Amniotic epithelial cell (primary cell): ENCODE results near the gene FKBP14.
A peak's percentile ranks its signal among the peaks of the same experiment; 100 is the strongest.

Experiments
- DNase-seq: peaks from one replicate; pipeline ENCODE4 v3.0.0-alpha.2; 2010; ENCODE audit warnings: low read depth

The FKBP14 gene, protein sequence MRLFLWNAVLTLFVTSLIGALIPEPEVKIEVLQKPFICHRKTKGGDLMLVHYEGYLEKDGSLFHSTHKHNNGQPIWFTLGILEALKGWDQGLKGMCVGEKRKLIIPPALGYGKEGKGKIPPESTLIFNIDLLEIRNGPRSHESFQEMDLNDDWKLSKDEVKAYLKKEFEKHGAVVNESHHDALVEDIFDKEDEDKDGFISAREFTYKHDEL

GRCh38 chr7:30026229-30027064 is at the start of gene FKBP14:
FKBP14 (minus strand) TSS chr7:30026702; CDS start chr7:30026508, 194 bp downstream.
- DNase-seq: peak; percentile 100

GRCh38 chr7:30074422-30075030 is 48.0 kb upstream of the FKBP14 start:
- peak; percentile 62 for DNase-seq

DNA sequence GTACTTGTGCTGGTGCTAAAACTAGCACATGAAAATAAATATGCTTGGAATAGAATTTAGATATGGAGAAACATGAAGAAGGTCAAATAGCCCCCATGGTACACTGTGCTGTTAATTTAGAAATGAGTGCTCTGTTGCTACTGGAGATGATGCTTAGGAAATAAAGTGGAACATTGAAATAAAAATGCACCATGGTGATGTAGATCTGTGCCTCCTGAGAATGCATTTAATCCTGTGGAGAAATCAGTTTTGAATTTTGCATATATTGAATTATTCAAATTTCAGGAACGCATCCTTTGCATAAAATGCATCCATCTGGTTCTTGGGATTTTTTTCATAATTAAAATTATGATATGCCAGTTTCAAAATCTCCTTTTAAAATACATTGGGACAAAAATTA is 46.2 kb upstream of the FKBP14 start:
- DNase-seq: no peak

- no peak for DNase-seq
These were observed 43.5 kb upstream of the FKBP14 start for GRCh38 chr7:30070052-30070451.

DNA sequence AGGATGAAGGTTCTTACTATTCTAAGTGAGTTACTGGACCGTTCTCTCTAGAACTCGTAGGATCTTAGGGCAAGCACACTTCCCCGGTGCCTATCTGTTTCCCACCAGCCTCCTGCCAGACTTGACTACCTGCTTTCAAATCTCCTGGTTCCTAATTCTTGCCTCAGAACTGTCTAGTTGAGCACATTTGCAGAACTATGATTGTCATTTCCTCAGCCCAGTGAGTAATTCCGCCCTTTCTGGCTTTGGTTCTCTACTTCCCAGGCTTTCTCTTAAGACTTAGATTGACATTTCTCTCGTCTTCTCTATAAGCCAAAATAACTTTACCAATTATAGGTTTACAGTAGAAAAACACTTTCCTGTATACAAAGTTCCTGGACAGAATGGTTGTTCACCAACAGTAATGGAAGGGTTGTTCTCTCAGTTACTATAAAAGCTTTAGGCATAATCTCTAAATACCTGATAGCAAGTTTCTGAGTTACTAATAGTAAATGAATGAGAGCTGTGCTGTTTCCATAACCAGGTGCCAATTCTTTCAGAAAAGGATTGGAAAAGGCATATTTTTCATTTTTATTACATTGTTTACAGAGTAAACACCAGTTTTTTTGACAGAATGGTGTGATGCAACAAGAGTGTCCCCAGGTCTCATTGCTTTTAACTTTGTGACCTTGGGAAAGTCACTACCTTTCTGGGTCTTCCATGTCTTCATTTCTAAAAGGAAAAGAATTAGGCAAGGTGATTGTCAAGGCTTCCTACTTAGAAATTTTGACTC is 42.8 kb upstream of the FKBP14 start:
- DNase-seq: no peak

DNA sequence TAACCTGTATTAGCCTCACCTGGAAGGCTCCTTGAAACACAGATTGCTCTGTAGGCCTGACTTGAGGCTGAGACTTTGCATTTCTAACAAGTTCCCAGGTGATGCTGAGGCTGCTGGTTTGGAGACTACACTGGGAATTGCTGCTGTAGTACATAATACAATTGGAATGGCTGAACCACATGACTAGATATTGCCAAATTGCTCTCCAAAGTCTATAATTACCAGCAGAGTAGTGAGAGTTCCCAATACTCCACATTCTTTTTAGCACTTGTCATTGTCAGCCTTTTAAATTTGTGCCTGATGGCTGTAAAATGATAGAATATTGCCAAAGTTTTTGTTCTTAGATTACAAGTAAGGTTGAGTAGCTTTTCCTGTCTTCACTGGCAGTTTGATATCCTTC is 41.6 kb upstream of the FKBP14 start:
- DNase-seq: peak; percentile 68

- no peak for DNase-seq
These were observed 40.2 kb upstream of the FKBP14 start for GRCh38 chr7:30066687-30067086.

- no peak for DNase-seq
These were observed 39.2 kb upstream of the FKBP14 start for GRCh38 chr7:30065746-30066145.

DNA sequence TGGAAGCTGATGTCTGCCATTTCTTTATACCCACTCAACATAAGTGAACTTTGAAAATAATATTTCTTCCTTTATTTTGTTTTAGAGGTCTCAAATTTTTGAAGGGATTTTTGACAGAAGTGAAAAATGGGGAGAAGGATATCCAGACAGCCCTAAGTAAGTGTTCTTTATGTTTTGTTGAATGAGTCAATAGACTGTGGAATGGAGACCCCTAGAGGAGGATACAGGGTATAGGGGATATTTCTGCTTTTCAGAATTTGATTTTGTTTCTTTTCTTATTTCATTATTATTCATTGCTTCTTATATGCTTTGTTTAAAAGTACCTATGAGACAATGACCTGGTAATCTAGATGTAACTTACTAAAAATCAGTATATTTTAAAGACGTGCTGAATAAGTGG is 36.1 kb upstream of the FKBP14 start:
- DNase-seq: peak; percentile 51

GRCh38 chr7:30061786-30062185 is 35.3 kb upstream of the FKBP14 start:
- peak; percentile 24 for DNase-seq

DNA sequence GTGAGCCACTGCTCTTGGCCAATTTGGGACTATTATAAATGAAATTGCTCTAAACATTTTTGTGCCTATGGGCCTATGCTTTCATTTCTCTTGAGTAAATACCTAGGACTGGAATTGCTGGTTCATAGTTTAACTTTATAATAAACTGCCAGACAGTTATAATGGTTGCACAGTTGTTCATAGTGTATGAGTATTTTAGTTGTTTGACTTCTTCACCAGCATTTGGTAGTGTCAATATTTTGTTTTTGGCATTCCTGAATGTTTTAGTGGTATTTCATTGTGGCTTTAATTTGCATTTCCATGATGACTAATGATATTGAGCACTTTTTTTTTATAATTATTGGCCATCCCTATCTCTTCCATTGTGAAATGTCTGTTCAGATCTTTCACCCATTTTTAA is 31.2 kb upstream of the FKBP14 start:
- no peak for DNase-seq

DNA sequence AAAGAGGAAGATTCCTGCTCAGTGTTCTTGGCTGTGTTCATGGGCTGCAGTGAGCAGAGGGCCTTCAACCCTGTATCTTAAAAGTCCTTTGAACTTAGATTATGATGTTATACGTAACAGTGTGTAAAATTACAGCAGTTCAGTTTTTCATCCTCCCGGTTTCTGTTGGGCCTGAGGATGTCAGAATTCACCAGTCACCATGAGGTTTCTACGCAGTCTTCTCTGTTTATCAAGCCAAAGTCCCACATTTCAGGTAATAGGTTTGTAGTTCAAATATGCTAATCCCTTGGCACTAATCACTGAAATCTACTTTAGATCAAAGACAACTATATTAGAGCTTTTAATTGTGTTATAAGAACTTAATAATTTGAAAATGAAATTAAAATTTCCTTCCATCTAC is 26.6 kb upstream of the FKBP14 start:
- no peak for DNase-seq

DNA sequence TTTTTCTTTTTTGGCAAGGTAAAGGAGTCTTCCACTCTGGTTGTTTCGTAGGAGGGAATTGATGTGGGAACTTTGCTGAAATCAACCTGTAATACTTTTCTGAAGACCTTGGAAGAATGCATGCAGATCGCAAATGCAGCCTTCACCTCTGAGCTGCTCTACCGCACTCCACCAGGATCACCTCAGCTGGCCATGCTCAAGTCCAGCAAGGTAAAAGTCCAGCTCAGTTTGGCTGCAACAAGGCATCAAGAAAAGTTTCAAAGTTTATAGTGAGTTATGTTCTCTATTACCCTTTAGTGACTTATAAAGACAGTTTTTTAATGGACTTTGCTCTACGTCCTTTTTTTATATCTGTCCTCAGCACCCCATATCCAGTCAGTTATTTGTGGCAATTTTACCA is 22.7 kb upstream of the FKBP14 start:
- DNase-seq: no peak

- no peak for DNase-seq
These were observed 22.1 kb upstream of the FKBP14 start for GRCh38 chr7:30048582-30048981.

DNA sequence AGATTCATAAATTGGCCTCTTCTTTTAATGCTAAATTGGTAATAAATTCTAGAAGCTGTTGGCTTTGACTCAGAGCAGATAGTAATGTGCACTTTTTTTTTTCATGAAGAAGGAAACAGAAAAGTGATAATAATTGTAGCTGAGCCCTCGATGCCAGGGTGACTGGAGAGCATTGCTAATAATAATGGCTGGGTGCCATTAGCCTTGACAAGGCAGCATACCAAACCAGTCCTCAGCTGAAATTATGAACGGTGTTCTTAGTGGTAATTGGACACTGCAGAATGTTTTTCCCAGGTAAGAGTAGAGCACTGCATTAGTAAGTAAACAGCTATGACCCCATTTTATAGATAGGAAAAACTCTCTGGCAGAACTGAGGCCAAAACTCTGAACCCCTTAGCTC is 20.6 kb upstream of the FKBP14 start:
- no peak for DNase-seq

GRCh38 chr7:30046127-30046770 is 19.7 kb upstream of the FKBP14 start:
- DNase-seq: no peak

- DNase-seq: no peak
These were observed 15.2 kb upstream of the FKBP14 start for GRCh38 chr7:30041526-30042269.

- DNase-seq: no peak
These were observed 14.4 kb upstream of the FKBP14 start for GRCh38 chr7:30040938-30041337.

- DNase-seq: no peak
These were observed 11.9 kb upstream of the FKBP14 start for GRCh38 chr7:30038196-30038980.

- DNase-seq: no peak
These were observed 9.7 kb upstream of the FKBP14 start for GRCh38 chr7:30036220-30036619.
